GM18511 (cell line): ENCODE data around the gene TUBB2B.
"Not testable (repeated sequence)": the region's sequence is repeated elsewhere in the genome, so short reads cannot be mapped to it uniquely, and the experiment has no call there.

Experiments used
- ATAC-seq: cut with Tn5 transposase; IDR thresholded peaks from one replicate; pipeline ENCODE4 v1.9.1; 2021; ENCODE audit warnings: mild to moderate bottlenecking, moderate library complexity; ENCODE audit not compliant: unreplicated experiment

Gene TUBB2B

GRCh38 chr6:3258720-3259490 lies 31.5 kb upstream of the TUBB2B start, which contains the start of gene PSMG4:
PSMG4 (plus strand) TSS chr6:3258947; CDS start chr6:3259023, 76 bp downstream.
- ATAC-seq, result peak; percentile 71

GRCh38 chr6:3258201-3258600 lies 30.7 kb upstream of the TUBB2B start:
- ATAC-seq, result no peak

- ATAC-seq, result no peak
Measured at GRCh38 chr6:3253597-3253961, 26.1 kb upstream of the TUBB2B start.

- ATAC-seq, result no peak
Measured at GRCh38 chr6:3252861-3253596, 25.6 kb upstream of the TUBB2B start.

GRCh38 chr6:3252369-3252768 lies 24.9 kb upstream of the TUBB2B start:
- no peak for ATAC-seq

GRCh38 chr6:3251462-3252314 lies 24.2 kb upstream of the TUBB2B start:
- ATAC-seq, result peak; percentile 89

- ATAC-seq, result no peak
Measured at GRCh38 chr6:3250231-3250675, 22.8 kb upstream of the TUBB2B start.

GRCh38 chr6:3249821-3250220 lies 22.4 kb upstream of the TUBB2B start:
- no peak for ATAC-seq

- no peak for ATAC-seq
Measured at GRCh38 chr6:3247255-3248146, 20.0 kb upstream of the TUBB2B start.

GRCh38 chr6:3245216-3245615 lies 17.8 kb upstream of the TUBB2B start:
- ATAC-seq, result no peak

GRCh38 chr6:3244832-3245161 lies 17.3 kb upstream of the TUBB2B start:
- not testable (repeated sequence) for ATAC-seq

GRCh38 chr6:3244003-3244831 lies 16.8 kb upstream of the TUBB2B start:
- no peak for ATAC-seq

- no peak for ATAC-seq
Measured at GRCh38 chr6:3242768-3243167, 15.3 kb upstream of the TUBB2B start.

GRCh38 chr6:3241745-3242144 lies 14.3 kb upstream of the TUBB2B start:
- not testable (repeated sequence) for ATAC-seq

GRCh38 chr6:3240595-3240994 lies 13.1 kb upstream of the TUBB2B start:
- ATAC-seq, result no peak

- ATAC-seq, result no peak
Measured at GRCh38 chr6:3239110-3239830, 11.8 kb upstream of the TUBB2B start.

GRCh38 chr6:3237761-3238662 lies 10.6 kb upstream of the TUBB2B start:
- no peak for ATAC-seq

GRCh38 chr6:3236005-3236404 lies 8.6 kb upstream of the TUBB2B start:
- ATAC-seq, result no peak
